OCI-LY1 (cell line): ENCODE results near the gene CDH2.

ENCODE experiments used
- H2AFZ ChIP-seq: fragments of 200-600 bp; sonication (generic), shearing (Covaris generic); 2 replicates; pipeline ENCODE4 v1.6.0; 2014; ENCODE audit warnings: antibody characterized with exemption, mild to moderate bottlenecking, low read length
- H3F3A ChIP-seq: fragments of 200-600 bp; sonication (generic), shearing (Covaris generic); 2 replicates; pipeline ENCODE4 v1.6.0; 2014; ENCODE audit warnings: mild to moderate bottlenecking, antibody characterized with exemption, low read length, moderate library complexity; ENCODE audit not compliant: insufficient read depth
- H3K27ac ChIP-seq: fragments of 200-600 bp; sonication (generic); 2 replicates; pipeline ENCODE4 v1.5.1; 2014; ENCODE audit warnings: low read length, mixed run types, mild to moderate bottlenecking, low read depth; ENCODE audit not compliant: poor library complexity, severe bottlenecking
- H3K27me3 ChIP-seq: fragments of 200-600 bp; sonication (generic); 2 replicates; pipeline ENCODE4 v1.6.0; 2014; ENCODE audit warnings: antibody characterized with exemption, mild to moderate bottlenecking, low read length, moderate library complexity; ENCODE audit not compliant: insufficient read depth
- H3K36me3 ChIP-seq: fragments of 200-600 bp; sonication (generic); 2 replicates; pipeline ENCODE4 v1.6.1; 2014; ENCODE audit warnings: mild to moderate bottlenecking, antibody characterized with exemption, low read length, moderate library complexity, mixed read lengths; ENCODE audit not compliant: insufficient read depth
- H3K4me1 ChIP-seq: fragments of 200-600 bp; sonication (generic); 2 replicates; pipeline ENCODE4 v1.5.1; 2014; ENCODE audit warnings: mild to moderate bottlenecking, low read length, moderate library complexity; ENCODE audit not compliant: insufficient read depth, severe bottlenecking
- H3K4me2 ChIP-seq: fragments of 200-600 bp; sonication (generic), shearing (Covaris generic); 2 replicates; pipeline ENCODE4 v1.6.1; 2014; ENCODE audit warnings: low read length
- H3K4me3 ChIP-seq: fragments of 200-600 bp; sonication (generic); 2 replicates; pipeline ENCODE4 v1.5.1; 2014; ENCODE audit warnings: low read length, low read depth, mild to moderate bottlenecking, mixed read lengths; ENCODE audit not compliant: poor library complexity, severe bottlenecking
- H3K79me2 ChIP-seq: fragments of 200-600 bp; shearing (Covaris generic); 2 replicates; pipeline ENCODE4 v1.6.1; 2016; ENCODE audit warnings: mixed run types, low read length, mixed read lengths; ENCODE audit not compliant: insufficient read depth
- H3K9ac ChIP-seq: fragments of 200-600 bp; sonication (generic), shearing (Covaris generic); 2 replicates; pipeline ENCODE4 v1.6.1; 2014; ENCODE audit warnings: mild to moderate bottlenecking, low read length, mixed read lengths
- H3K9me2 ChIP-seq: fragments of 200-600 bp; sonication (generic), shearing (Covaris generic); 2 replicates; pipeline ENCODE4 v1.6.1; 2014; ENCODE audit warnings: low read depth, mild to moderate bottlenecking, low read length, mixed read lengths
- H3K9me3 ChIP-seq: fragments of 200-600 bp; shearing (Covaris generic); 2 replicates; pipeline ENCODE4 v1.6.1; 2014; ENCODE audit warnings: low read length, mixed read lengths
- H4K20me1 ChIP-seq: fragments of 200-600 bp; sonication (generic), shearing (Covaris generic); 2 replicates; pipeline ENCODE4 v1.6.0; 2016; ENCODE audit warnings: mild to moderate bottlenecking, low read length; ENCODE audit not compliant: insufficient read depth
- EZH2 ChIP-seq: fragments of 200-600 bp; sonication (generic), shearing (Covaris generic); IDR thresholded peaks from 2 replicates; pipeline ENCODE4 v1.8.0; 2017; ENCODE audit warnings: borderline replicate concordance, mixed run types, mild to moderate bottlenecking, antibody characterized with exemption, low read length, moderate library complexity, mixed read lengths
- TF ChIP-seq, protein P1 (sequence below): fragments of 200-600 bp; sonication (generic), shearing (Covaris generic); IDR thresholded peaks from 2 replicates; pipeline ENCODE4 v1.5.1; 2017; ENCODE audit warnings: mild to moderate bottlenecking, antibody characterized with exemption, low read length, moderate library complexity, mixed read lengths

The CDH2 gene

DNA sequence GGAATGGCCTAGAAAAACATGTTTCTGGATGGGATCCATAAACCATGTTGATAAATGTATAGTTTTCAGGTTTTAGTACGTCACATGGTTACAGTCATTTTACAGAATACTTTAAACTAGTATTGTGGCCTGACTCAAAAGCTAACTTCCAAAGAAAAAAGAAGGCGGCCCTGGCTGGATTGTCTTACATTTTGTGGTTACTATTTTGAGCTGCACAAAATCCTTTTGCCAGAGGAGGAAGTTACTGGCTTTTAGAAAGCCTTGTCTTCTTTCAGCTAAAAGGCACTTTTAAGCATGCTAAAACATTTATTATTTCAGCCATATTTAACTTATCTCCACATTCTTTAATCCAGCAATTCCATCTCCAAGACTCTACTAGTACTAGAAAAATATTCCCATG, 227.9 kb downstream of the CDH2 start:
- Histone ChIP-seq H3K27me3 (no peaks in the 10 kb centered on the region), H3K9me3 (no peaks in the 10 kb centered on the region), H3K4me2 (no peak overlapping the region), H3K9ac (no peak overlapping the region), H3K36me3 (no peaks in the 10 kb centered on the region), H3F3A (no peaks in the 10 kb centered on the region), H4K20me1 (no peaks in the 10 kb centered on the region), H3K79me2 (no peaks in the 10 kb centered on the region), H3K4me1 (no peaks in the 10 kb centered on the region), H3K4me3 (no peak overlapping the region), H3K27ac (no peak overlapping the region), H3K9me2 (no peaks in the 10 kb centered on the region), H2AFZ (no peak overlapping the region)
- TF ChIP-seq, protein P1, sequence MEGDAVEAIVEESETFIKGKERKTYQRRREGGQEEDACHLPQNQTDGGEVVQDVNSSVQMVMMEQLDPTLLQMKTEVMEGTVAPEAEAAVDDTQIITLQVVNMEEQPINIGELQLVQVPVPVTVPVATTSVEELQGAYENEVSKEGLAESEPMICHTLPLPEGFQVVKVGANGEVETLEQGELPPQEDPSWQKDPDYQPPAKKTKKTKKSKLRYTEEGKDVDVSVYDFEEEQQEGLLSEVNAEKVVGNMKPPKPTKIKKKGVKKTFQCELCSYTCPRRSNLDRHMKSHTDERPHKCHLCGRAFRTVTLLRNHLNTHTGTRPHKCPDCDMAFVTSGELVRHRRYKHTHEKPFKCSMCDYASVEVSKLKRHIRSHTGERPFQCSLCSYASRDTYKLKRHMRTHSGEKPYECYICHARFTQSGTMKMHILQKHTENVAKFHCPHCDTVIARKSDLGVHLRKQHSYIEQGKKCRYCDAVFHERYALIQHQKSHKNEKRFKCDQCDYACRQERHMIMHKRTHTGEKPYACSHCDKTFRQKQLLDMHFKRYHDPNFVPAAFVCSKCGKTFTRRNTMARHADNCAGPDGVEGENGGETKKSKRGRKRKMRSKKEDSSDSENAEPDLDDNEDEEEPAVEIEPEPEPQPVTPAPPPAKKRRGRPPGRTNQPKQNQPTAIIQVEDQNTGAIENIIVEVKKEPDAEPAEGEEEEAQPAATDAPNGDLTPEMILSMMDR, result no peak
- TF ChIP-seq EZH2, result no peak

DNA sequence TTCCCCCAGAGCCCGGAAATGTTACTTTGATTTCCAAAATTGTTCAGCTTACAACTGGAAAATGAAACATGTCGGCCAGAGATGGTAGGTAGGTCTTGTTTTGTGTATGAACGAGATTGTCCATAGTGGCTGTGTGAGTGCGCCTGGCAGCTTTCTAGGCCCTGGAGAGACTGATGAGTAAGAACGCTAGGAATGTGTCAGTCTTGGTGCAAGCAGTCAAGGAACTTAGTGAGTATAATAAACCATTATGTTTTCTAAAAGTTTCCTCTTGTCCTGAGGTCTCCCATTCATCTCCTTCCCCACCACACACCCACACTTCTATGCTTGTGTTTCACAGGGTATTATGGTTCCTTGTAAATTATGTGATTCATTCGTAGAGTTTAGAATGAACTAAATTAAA, 234.2 kb downstream of the CDH2 start:
- H3K27me3 ChIP-seq, result no peaks in the 10 kb centered on the region
- no peak overlapping the region for H2AFZ ChIP-seq
- H3K79me2 ChIP-seq, result no peaks in the 10 kb centered on the region
- no peaks in the 10 kb centered on the region for H3K9me2 ChIP-seq
- H4K20me1 ChIP-seq, result no peaks in the 10 kb centered on the region
- H3K9ac ChIP-seq, result no peak overlapping the region
- no peak overlapping the region for H3K27ac ChIP-seq
- TF ChIP-seq, protein P1, result no peak
- TF ChIP-seq EZH2, result no peak
- no peaks in the 10 kb centered on the region for H3K36me3 ChIP-seq
- H3K4me2 ChIP-seq, result no peak overlapping the region
- H3K4me3 ChIP-seq, result no peak overlapping the region
- H3F3A ChIP-seq, result no peaks in the 10 kb centered on the region
- H3K4me1 ChIP-seq, result no peaks in the 10 kb centered on the region
- H3K9me3 ChIP-seq, result no peaks in the 10 kb centered on the region

DNA sequence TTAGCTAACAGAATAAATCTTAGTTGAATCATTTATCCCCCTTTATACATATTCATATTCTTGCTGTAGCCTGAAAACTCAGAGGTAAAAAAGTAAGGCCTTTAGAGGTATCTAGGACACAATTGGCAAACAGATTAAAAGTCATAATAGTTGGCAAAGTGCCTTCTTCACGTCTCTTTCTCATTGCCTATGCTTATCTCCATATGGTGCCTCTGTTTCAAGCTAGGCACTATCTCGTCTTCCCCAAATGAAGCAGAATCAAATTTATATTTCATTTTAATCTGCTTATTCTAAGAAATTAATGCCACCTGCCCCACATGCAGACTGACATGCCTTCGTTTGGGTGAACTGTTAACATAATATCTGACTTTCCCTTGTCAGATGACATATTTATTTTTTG, 245.4 kb downstream of the CDH2 start:
- TF ChIP-seq EZH2, result no peak
- TF ChIP-seq, protein P1, result no peak
- no peak overlapping the region for H2AFZ ChIP-seq
- no peaks in the 10 kb centered on the region for H3F3A ChIP-seq
- H3K79me2 ChIP-seq, result no peaks in the 10 kb centered on the region
- no peaks in the 10 kb centered on the region for H3K27me3 ChIP-seq
- no peak overlapping the region for H3K27ac ChIP-seq
- no peaks in the 10 kb centered on the region for H3K9me2 ChIP-seq
- no peaks in the 10 kb centered on the region for H4K20me1 ChIP-seq
- H3K9me3 ChIP-seq, result no peaks in the 10 kb centered on the region
- no peaks in the 10 kb centered on the region for H3K4me1 ChIP-seq
- no peaks in the 10 kb centered on the region for H3K36me3 ChIP-seq
- H3K4me2 ChIP-seq, result no peak overlapping the region
- no peak overlapping the region for H3K4me3 ChIP-seq
- H3K9ac ChIP-seq, result no peak overlapping the region
